Stimulated activated CD8-positive, alpha-beta memory T cell treated with anti-CD3 and anti-CD28 coated beads, Interleukin-2, amount 100 ng/mL, for 48 hours (primary cell): ENCODE measurements around the gene PIP5K1C.
"Not testable (repeated sequence)": the region's sequence is repeated elsewhere in the genome, so short reads cannot be mapped to it uniquely, and the experiment has no call there.

Experiments used
- DNase-seq, 2 donors: peaks; one replicate each; pipeline ENCODE4 v3.0.0-alpha.2; 2020; ENCODE audit warnings: low read depth in 2 of 2

Gene PIP5K1C

DNA sequence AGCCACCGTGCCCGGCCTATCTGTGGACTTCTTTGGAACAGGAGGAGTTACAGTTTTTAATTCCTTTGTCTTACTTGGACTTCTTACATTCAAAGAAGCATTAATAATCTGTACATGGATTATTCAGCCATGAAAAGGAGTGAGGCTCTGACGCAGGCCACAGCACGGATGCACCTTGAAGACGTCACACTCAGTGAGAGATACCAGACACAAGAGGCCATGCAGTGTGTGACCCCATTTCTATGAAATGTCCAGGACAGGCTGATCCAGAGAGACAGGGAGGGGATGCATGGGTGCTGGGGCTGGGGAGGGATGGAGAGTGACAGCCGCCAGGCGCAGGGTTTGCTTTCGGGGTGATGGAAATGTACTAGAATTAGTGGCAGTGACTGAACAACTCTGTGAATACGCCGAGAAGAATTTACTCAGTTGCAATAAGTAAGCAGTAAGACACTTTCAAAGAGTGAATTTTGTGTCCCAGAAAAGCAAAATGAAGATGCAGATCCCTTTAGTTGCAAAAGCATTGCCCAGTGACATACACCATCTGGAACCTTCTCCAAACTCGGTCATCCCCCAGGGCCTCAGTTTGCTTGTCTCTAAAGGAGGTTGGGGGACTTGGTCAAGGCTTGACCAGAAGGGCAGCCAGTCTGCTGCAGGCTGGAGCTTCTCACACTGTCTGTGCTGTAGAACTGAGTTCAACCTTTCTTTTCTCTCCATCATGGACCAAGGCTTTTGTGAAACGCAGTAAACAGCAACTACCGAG lies 25.3 kb downstream of the PIP5K1C start:
- DNase-seq = no peak

DNA sequence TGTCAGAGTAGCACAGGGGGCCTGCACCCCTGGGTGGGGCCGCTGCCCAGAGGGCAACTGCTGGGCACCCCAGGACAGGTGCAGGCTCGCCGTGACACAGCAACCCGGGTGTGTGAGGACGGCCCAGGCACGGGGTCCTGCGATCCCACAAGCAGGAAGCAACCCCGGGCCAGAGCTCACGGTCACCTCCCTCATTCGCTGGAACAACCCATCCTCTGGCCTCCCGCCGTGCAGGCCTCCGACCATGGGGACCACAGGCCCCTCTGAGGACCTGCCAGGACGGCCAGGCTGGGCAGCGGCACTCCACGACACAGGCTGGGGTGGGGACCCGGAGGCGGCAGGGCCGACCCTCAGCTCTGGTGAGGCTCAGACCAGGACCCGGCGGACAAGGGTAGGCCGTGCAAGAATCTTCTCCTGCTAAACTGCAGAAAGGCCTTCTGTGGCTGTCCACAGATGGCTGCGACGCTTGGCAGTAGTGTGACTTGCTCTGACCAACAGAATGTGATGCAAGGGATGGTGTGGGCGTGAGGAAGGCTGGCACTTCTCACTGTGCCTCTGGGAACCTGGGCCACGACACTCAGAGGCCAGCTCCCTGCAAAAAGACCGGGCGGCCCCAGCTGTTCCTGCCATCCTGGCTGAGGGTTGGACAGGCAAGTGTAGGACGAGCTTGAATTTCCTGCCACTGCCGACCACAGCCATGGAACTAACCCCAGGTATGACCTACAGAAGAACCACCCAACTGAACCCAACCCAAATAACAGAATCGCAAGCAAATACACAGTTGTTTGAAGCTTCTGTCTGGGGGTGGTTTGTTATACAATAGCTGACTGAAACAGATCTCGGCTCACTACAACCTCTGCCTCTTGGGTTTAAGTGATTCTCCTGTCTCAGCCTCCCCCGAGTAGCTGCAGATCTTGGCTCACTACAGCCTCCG lies 26.5 kb downstream of the PIP5K1C start:
- DNase-seq = no peak

DNA sequence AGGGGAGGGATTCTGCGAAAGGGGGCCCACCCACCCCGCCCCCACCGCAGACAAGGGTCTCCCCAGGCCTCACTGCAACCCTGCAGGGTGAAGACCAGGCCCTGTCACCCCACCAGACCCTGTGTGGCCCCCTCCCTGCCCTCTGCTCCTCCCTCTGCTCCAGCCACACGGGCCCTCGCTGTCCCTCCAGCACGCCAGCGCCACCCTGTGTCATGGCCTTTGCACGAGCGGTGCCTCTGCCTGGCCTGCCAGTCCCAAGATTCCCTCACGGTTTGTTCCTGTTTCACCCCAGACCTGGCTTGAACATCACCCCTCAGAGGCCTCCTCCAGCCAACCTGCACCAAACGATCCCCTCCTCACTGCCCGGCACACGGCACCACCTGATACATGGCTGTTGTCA lies 27.3 kb downstream of the PIP5K1C start:
- no peak for DNase-seq

DNA sequence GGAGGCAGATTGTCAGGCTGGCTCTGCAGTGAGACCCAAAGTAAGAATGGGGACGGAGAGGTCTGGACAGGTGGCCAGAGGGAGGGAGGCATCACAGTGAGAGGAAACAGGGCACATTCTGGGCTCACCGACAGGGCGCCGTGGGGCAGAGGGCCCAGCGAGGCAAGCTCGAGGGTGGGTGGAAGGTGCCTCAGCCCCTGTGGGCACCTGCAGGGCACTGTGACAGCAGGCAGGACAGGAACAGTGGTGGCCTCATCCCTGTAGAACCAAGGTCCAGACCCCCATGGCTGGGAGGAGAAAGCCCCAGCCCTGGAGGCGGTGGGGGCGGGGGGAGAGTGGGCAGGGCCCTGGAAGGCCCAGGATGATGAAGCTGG lies 27.7 kb downstream of the PIP5K1C start:
- DNase-seq = no peak

DNA sequence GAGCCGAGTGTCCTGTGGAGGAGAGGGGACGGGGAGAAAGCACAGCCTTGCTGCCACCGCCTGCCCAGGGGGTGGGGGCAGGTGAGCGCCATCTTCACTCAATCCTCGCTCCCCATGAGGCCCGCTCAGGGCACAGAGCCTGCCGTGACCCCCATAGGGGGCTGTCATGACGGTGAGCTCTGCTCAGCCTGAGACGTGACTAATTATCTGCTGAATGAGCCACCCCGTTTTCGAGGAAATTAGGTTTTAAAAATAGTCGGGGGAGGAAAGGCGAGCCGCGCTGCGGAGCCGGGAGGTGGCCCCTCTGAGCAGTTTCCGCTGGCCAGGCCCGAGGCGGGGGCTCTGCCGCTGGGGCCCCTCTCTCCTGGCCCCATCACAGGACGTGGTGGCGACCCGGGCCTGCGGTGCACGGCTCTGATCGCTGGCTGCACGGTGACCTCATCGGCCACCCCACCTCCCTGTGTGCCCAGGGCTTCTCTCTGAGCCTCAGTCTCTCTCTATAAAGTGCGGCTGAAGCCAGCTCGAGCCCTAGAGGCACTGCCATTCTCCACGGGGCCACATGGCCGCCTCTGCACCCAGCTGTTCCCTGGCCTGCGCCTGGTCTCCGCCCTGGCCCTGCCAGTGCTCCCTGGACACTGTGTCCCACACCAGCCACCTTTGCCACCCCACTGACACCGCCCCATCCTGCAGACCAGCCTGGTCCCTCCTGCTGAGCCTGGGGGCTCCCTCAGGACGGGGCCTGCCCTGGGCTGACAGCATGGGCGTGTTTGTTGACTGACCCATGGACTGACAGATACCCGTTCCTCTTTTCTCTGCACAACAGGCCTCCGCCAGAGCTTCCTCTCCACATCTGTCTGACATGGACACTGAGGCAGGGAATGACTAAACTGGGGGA lies 28.3 kb downstream of the PIP5K1C start:
- peak; percentile 45 to 48 for DNase-seq

DNA sequence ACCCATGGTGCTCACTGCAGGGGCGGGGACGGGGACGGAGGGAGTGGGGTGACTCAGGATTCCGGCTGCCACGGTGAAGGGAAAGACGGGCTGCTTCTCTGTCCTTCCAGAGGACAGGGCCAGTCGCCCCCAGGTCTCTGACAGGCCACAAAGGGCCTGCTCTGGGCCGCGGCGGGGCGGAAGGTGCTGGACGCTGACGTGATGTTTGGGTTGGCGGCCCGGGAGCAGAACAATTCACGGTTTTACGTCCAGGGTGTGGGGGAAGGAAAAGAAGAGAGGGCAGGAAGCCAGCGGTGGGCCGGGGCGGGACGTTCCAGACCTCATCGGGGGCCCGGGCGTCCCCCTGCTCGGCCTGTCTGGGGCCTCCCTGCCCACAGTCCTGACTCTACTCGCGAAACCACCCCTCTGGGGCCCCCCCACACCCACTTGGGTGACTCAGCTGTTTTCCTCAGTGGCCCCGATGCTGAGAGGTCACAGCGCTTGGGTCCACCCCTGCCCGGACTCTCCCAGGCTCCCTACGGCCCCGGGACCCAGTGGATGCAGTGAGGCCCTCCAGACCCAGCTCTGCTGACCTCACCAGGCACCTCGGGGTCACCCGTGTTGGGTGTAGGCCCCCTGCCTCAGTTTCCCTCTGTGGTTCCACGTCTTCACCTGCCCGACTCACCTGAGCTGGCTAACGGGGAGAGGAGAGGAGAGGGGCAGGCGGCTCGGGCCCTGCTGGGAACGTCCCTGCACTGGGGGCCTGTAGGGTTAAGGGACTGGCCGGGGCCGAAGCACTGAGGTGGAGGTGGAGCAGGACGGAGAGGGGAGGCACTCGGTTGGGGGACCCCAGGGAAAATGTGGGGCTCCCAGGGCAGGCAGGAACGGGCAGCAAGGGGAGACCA lies 29.2 kb downstream of the PIP5K1C start:
- peak; percentile 68 to 77 for DNase-seq

DNA sequence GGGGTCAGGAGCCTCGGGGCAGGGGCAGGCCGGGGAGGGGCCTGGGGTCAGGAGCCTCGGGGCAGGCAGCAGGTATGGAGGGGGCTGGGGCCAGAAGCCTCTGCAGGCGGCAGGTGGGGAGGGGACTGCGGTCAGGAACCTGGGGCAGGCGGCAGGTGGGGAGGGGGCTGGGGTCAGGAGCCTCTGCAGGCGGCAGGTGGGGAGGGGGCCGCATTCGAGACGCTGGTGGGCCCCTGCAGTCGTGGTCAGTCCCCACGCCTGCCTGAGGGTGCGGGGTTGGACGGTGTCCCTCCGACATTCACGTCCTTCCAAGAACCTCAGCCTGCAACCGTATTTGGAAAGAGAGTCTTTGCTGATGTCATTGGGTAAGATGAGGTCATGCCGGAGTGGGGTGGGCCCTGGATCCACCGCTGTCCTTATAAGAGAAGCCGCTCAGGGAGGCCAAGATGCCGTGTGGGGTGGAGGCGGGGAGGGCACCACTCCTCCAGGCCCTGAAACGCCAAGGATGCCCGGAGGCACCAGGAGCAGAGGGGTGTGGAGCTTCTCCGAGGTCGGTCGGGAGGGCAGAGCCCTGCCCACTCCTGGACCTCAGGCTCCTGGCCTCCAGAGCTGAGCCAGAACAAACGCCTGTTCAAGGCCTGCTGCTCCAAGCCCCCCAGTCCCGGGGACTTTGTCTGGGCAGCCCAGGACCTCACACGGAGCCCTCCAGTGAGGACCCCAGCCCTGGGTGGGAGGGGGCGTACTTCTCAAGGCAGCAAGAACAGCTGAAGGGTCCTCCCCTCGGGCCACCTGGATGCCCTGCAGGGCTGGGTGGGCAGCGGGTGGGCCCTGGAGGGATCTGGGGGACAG lies 30.1 kb downstream of the PIP5K1C start:
- no peak for DNase-seq

DNA sequence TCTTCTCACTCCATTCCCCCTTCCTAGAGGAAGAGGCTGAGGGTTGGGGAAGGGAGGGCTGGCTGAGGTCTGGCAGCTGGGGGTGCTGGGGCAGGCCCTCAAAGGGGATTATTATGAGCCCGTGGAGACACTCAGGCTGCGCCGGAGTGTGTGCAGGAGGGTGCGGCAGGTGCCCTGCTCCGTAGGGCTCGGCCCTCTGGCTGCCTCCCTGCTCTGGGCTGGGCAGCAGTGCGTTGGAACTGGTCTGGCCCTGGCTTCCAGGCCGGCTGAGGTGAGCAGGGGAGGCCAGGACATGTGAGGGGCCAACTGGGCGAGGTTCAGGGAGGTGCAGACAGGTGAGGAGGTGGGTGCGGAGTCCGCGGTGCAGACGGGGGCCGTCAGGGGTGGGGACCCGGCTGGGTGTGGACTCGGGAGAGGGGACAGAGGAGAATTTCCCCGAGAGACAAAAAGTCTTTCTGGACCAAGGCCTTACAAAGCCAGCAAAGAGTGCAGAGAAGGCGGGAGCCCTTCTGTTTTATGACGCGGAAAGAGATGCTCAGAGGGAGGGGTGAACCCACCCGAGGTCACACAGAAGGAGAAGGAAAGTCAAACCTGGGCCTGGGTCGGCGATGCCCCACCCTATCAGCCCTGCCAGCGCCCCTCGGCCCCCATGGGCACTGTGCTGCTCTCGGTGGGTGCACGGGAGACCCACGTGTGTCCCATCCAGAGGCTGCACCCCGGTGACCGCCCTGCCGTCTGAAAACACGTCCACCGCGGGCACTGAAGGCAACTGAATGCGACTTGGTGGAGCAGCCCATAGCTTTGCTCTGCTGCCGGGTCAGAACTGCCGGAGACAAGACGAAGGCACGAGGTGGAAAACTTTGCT lies 31.0 kb downstream of the PIP5K1C start:
- DNase-seq = no peak

DNA sequence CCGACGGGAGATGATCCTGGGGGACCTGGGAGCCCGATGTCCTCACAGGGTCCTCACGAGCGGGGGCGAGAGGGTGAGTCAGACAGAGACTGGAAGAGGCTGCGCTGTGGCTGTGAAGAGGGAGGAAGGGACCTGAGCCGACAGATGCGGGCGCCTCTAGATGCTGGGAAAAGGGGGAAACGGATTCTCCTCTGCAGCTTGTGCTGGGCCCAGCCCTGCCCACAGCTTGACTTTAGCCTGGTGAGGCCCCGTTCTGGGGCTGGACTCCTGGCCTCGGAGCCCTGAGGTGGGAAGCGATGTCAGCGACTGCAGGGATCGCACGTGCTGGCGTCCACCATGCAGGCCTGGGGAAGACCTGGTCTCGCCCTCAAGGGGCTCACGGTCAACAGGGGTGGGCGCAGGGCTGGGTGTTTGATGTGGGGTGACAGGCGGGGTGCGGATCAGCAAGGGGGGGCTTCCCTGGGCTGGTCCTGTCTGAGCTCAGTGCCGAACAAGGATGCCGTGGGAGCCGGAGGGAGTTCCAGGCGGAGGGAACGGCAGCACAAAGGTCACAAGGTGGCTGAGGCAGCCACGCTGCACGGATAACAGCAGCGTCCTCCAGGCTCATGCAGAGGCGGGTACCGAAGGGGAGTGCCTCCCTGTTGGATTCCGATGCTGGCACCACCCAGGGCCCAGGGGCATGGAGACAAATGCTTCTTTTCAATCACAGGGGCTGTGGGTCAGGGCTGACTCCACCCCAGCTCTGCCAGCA lies 31.8 kb downstream of the PIP5K1C start:
- no peak for DNase-seq

DNA sequence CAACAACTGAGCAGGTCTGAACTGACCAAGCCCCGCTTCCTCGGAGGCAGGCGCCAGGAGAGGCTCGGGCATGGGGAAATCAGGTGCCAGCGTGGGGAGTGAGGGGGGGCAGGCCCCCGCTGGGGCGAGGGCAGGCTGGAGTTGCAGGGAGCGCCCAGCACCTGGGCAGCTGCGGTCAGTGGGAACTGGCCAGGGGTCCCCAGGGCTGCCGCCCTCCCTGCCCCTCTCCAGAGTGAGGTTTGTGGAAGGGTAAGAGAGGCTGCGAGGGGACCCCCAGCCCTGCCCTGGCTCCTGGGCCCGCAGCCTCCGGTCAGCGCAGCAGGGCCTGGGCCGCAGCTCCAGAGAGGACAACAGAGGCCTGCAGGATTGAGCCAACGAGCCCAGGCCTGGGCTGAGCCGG lies 32.5 kb downstream of the PIP5K1C start:
- DNase-seq = no peak

DNA sequence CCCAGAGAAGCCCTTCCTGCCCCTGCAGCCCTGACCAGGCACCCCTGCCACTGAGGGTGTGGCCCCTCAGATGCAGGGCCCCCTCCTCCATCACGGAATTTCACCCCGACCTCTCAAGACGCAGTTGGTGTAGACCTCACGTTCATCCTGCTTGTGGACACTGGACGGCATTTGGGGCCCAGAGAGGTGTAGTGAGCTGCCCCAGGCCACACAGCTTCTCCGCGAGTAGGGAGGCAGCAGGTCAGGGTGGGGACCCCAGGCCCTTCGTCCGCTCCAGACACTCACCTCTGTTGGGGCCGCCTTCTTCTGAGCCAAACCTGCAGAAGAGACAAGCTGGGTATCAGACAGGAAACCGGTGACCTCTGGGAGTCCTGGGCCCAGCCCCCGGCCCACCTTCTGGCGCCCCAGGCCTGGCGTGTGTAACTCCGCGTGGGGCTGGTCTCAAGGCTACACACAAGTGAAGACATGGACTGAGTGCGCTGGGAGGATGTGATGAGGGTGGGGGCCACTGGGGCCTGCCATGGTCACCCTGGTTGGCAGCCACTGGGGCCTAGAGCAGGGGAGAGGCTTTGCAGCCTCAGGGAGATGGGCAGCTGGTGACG lies 33.1 kb downstream of the PIP5K1C start:
- DNase-seq = no peak

DNA sequence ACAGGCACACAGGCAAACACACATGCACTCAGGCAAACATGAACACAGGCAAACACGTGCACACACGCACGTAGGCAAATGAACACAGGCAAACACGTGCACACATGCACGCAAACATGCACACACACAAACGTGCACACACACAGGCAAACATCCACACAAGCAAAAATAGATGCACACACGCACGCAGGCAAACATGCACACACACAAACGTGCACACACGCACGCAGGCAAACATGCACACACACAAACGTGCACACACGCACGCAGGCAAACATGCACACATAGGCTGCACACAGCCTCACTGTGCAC lies 33.8 kb downstream of the PIP5K1C start:
- not testable (repeated sequence) for DNase-seq

DNA sequence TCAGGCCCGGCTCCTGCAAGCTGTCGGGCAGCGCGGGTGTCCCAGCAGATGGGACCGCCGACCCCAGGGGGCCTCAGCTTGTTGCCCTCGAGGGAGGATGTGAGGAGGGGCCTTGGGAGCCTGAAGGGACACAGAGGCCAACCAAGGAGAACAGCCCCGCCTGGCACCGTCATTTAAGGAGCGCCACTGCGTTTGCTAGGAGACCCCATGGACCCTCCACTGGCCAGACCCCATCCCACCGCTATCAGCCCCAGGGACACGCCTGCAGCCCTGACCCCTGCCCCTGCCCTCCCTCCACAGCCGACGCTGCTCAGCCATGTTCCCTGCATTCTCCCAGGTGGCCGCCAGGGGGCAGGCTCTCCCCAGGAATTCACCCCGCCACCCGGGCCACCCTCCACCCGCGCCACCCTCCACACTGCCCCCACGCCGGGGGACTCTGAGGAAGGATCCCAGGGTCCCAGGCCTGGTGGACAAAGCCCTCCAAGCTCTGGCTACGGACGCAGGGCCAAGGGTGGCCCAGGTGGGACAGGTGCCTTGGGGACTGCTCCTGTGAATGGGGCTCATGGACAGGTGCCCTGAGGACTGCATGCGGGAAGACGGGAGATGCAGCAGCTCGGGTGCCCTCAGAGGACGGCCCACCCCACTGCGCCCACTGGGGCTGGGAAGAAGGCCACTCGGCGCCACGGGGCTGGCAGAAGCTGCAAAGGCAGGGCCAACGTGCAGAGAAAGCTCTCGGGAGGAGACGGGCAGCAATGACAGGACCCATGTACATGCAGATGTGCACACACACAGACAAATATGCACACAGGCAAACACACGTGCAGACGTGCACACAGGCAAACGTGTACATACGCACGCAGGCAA lies 34.4 kb downstream of the PIP5K1C start:
- peak; percentile 61 to 73 for DNase-seq

DNA sequence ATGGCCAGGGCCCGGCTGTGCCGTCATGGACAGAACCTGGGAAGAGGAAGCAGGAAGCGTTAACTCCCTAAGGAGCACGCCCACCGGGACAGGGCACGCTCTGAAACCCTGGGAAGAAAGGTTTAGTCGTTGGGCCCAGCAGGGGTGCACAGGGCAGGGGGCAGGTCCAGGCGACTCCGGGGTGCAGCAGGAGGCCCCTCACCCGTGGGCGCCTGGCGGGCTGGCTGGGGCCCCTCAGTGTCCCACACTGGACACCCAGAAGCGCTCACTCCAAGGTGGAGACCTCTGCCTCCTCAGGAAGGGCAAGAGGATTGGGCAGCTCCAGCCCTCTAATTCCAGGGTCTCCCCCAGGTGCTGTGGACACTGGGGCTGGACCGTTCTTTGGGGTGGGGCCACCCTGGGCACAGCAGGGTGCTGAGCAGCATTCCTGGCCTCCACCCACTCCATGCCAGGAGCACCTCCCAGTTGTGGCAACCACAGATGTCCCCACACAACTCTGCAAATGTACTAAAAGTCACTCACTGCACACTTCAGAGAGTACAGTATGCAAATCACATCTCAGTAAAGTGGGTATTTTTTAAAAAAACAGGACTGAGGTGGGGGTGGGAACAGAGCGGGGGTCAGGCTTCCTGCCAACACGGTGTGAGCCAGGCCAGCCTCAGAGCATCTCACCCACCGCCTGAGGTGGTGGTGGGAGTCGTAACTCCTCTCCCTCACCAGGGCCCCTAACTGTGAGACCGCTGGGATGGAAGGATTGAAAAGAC lies 35.2 kb downstream of the PIP5K1C start:
- DNase-seq = no peak

DNA sequence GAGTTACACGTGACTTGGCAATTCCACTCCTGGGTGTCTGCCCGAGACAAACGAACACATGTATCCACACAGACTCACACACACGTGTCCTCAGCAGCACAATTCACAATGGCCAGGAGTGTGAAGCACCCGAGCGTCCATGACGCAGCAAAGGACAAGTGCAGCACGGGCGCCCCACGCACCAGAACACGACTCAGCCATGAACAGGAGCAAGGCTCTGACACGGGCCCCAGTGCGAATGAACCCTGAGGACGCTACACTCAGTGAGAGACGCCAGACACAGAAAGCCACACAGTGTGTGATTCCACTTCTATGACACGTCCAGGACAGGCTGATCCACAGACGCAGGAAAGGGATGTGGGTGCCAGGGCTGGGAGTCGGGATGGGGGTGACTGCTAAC lies 36.4 kb downstream of the PIP5K1C start:
- DNase-seq = no peak
